Lower leg skin (tissue), 3 donors: ENCODE data around the gene PALB2.

Experiments
- POLR2A ChIP-seq, 2 donors: fragments of 450-650 bp; IDR thresholded peaks; one replicate each; pipeline ENCODE4 v1.6.1; 2016 to 2017; ENCODE audit warnings: antibody characterized with exemption in 2 of 2, mild to moderate bottlenecking in 1 of 2, moderate library complexity in 1 of 2
- TF ChIP-seq, protein P1 (sequence below), 3 donors: fragments of 450-650 bp; IDR thresholded peaks; one replicate each; pipeline ENCODE4 v1.5.1; 2016; ENCODE audit warnings: antibody characterized with exemption in 3 of 3, mild to moderate bottlenecking in 3 of 3, moderate library complexity in 2 of 3

GRCh38 chr16:23651943-23652468, 10.9 kb upstream of the PALB2 start:
- TF ChIP-seq POLR2A (IDR thresholded peaks at IDR 0.05), result no peak
- TF ChIP-seq, protein P1, sequence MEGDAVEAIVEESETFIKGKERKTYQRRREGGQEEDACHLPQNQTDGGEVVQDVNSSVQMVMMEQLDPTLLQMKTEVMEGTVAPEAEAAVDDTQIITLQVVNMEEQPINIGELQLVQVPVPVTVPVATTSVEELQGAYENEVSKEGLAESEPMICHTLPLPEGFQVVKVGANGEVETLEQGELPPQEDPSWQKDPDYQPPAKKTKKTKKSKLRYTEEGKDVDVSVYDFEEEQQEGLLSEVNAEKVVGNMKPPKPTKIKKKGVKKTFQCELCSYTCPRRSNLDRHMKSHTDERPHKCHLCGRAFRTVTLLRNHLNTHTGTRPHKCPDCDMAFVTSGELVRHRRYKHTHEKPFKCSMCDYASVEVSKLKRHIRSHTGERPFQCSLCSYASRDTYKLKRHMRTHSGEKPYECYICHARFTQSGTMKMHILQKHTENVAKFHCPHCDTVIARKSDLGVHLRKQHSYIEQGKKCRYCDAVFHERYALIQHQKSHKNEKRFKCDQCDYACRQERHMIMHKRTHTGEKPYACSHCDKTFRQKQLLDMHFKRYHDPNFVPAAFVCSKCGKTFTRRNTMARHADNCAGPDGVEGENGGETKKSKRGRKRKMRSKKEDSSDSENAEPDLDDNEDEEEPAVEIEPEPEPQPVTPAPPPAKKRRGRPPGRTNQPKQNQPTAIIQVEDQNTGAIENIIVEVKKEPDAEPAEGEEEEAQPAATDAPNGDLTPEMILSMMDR (IDR thresholded peaks at IDR 0.05), result no peak
